ENCODE measurements around the gene ZNF654.

DNA sequence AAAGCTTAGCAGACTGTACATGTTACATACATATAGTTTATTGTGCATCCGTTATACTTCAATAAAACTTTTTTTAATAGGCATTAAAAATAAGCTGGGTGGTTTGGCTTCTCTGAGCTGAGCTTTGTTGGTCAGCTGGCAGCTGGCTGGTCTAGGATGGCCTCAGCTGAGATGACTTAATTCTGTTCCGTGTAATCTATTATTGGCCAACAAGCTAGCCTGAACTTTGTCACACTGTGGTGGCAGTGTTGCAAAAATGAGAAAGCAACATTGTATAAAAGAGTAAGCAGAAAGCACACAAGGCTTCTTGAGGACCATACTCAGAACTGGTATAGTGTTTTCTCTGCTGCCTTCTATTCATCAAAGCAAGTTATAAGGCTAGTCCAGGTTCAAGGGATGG, 45.5 kb upstream of the ZNF654 start:
- TF ChIP-seq, protein P1, sequence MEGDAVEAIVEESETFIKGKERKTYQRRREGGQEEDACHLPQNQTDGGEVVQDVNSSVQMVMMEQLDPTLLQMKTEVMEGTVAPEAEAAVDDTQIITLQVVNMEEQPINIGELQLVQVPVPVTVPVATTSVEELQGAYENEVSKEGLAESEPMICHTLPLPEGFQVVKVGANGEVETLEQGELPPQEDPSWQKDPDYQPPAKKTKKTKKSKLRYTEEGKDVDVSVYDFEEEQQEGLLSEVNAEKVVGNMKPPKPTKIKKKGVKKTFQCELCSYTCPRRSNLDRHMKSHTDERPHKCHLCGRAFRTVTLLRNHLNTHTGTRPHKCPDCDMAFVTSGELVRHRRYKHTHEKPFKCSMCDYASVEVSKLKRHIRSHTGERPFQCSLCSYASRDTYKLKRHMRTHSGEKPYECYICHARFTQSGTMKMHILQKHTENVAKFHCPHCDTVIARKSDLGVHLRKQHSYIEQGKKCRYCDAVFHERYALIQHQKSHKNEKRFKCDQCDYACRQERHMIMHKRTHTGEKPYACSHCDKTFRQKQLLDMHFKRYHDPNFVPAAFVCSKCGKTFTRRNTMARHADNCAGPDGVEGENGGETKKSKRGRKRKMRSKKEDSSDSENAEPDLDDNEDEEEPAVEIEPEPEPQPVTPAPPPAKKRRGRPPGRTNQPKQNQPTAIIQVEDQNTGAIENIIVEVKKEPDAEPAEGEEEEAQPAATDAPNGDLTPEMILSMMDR (IDR thresholded peaks at IDR 0.05; ENCODE audit: insufficient read depth, low read depth, low read length), result no peak
- no peak for TF ChIP-seq EZH2 (IDR thresholded peaks at IDR 0.05; ENCODE audit: insufficient read depth, low read length)

All from astrocyte (in vitro differentiated cells and primary cell).